GM10266 (cell line): Measurements from ENCODE around the gene RNF214.

ENCODE experiments used
- DNase-seq: peaks from one replicate; pipeline ENCODE4 v3.0.0; 2012; ENCODE audit errors: extremely low spot score
- TF ChIP-seq, protein P1 (sequence below): IDR thresholded peaks from 2 replicates; pipeline ENCODE4 v1.5.1; 2012; ENCODE audit warnings: mild to moderate bottlenecking, low read depth; ENCODE audit not compliant: control insufficient read depth, insufficient read depth; ENCODE audit errors: missing control alignments

The RNF214 gene

DNA sequence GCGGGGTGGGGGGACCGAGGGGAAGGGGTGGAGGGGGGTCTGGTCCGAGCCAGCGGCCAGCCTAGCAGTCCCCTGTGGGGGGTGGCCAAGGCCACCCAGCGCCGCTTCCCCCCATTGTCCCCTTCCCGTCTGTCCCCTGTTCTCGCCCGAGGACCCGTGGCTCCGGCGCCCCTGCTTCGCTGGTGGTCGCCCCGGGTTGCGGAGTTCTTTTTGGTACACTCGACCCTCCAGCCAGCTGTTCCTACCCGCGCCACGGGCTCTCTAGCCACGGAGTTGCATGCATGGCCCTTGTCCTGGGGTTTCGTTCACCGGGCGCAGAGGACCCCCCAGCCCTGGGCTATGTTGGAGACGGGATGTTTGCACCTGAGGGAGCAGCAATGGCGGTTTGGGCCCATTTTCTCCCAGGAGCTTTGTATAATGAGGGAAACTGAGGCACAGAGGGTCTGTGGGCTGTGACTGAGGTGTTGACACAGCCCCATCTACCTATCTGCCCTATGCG, 489 bp downstream of the RNF214 start:
- peak; percentile 66 for DNase-seq
- TF ChIP-seq, protein P1, sequence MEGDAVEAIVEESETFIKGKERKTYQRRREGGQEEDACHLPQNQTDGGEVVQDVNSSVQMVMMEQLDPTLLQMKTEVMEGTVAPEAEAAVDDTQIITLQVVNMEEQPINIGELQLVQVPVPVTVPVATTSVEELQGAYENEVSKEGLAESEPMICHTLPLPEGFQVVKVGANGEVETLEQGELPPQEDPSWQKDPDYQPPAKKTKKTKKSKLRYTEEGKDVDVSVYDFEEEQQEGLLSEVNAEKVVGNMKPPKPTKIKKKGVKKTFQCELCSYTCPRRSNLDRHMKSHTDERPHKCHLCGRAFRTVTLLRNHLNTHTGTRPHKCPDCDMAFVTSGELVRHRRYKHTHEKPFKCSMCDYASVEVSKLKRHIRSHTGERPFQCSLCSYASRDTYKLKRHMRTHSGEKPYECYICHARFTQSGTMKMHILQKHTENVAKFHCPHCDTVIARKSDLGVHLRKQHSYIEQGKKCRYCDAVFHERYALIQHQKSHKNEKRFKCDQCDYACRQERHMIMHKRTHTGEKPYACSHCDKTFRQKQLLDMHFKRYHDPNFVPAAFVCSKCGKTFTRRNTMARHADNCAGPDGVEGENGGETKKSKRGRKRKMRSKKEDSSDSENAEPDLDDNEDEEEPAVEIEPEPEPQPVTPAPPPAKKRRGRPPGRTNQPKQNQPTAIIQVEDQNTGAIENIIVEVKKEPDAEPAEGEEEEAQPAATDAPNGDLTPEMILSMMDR: no peak

DNA sequence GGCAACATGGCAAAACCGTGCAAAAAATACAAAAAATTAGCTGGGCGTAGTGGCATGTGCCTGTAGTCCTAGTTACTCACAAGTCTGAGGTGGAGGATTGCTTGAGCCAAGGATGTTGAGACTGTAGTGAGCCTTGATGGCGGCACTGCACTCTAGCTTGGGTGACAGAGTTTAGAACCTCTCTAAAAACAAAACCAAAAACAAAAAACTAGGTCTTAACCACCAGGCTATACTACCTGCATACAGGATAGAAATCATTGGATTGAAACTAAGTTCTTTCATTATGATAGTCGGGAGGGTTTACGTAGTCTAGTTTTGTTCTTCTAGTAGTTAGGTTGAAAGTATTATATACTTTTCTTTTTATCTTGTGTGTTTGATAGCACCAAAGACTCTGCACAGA, 5.8 kb downstream of the RNF214 start:
- no peak for DNase-seq
- TF ChIP-seq, protein P1: no peak

DNA sequence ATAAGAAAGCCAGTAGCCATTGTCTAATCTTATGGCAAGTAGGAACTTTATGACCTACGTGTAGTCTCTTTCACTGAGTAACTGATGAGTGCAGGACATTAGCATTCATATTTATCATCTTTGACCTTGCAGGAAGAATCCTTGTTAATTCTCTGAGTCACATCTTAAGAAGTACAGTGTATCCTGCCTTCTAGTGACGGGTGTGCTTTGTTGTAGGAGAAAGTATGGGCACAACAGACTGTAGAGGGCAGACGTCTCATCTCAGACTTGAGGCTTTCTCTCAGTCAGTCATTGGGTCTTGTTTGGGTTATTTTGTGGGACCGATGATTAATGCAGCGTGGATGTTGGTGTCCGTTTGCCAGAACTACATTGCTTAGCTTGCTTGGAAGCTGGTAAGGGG, 6.8 kb downstream of the RNF214 start:
- no peak for DNase-seq
- TF ChIP-seq, protein P1: no peak

DNA sequence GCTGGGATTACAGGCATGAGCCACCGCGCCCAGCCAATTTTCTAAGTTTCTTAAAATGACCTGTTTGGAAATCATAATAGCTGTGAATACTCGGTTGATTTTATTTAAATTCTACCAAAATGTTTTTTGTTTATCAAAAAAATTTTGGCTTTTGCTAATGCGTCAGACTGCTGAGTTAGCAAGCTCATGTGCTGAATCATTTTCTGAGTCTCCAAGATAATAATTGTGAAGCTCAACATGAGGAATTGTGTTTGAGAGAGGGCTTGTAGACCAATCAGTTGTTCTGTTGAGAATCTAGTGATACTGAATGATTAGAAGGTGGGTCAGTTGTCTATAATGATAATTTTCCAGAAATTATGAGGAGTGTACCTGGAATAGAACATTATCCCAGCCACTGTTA, 15.9 kb downstream of the RNF214 start:
- DNase-seq: no peak
- TF ChIP-seq, protein P1: no peak

DNA sequence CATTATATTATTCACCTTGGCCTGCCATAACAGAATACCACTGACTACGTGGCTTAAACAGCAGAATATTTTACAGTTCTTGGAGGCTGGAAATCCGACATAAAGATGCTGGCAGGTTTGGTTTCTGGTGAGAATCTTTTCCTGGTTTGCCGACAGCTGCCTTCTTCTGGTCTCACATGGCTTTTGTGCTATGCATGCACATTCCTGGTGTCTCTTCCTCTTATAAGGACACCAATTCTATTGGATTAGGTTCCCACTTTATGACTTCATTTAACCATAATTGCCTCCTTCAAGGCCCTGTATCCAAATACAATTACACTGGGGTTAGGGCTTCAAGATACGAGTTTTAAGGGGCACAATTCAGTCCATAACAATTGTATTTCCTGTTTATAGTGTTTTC, 17.1 kb downstream of the RNF214 start:
- TF ChIP-seq, protein P1: no peak
- DNase-seq: no peak

DNA sequence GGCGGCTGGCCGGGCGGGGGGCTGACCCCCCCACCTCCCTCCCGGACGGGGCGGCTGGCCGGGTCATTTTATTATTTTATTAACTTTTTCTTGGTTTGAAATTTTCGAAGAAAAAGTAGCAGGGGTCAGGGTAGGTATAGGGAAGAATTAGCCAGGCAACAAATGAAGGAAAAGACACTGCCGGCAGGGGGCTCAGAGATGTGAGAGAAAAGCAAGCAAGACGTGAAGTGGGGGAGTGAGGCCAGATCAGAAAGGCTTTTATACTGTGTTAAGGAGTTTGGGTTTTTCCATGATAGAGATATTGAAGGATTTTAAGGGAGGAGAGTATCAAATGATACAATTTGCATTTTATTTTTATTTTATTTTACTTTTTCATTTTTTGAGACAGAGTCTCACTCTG, 19.0 kb downstream of the RNF214 start:
- TF ChIP-seq, protein P1: no peak
- DNase-seq: no peak

DNA sequence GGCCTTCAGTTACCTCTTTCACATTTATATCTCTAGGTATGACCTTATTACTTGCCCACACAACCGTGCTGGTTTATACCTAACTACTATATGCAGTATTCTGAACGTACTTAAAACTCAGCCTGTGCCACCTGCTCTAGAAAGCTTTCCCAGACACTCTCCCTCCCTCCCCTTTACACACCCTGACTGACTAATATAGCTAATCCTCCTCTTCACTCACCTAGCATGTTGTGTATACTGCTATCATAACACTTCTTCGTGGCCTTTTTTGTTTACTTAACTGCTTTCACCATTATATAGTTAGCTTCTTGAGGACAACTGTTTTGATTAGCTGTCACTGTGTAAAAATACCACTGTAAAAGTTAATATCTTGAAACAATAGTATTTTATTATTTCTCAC, 23.5 kb downstream of the RNF214 start:
- no peak for DNase-seq
- TF ChIP-seq, protein P1: no peak
